ENCODE data around the gene IDI1.

The IDI1 gene

GRCh38 chr10:990808-991207 lies 58.1 kb downstream of the IDI1 start:
- no peak for DNase-seq
